HEK293 (cell line): ENCODE data around the gene SIGLEC1.

Experiments
- CTCF ChIA-PET: fragments of 350-600 bp; formaldehyde crosslinking; extraction: SDS; loops from one replicate; lab custom pipeline; 2021; ENCODE audit warnings: antibody characterized with exemption; lab: Yijun Ruan, JAX
- POLR2A ChIA-PET: fragments of 300-600 bp; formaldehyde crosslinking; extraction: SDS; loops from one replicate; lab custom pipeline; 2020; ENCODE audit warnings: antibody characterized with exemption, inconsistent platforms; lab: Yijun Ruan, JAX
- H3K27ac ChIP-seq: fragments of 200-500 bp; sonication (Bioruptor generic); 2 replicates; pipeline ENCODE4 v1.5.1; 2014; ENCODE audit warnings: low read depth, low read length, control low read depth, inconsistent platforms; ENCODE audit errors: extremely low read depth
- H3K36me3 ChIP-seq, 2 experiments: fragments of 200-500 bp in 1 of 2; sonication (Bioruptor generic) in 1 of 2; 1 replicate in 1 of 2; 2 replicates in 1 of 2; pipeline ENCODE4 v1.5.1; 2014 to 2017; ENCODE audit warnings: inconsistent platforms in 2 of 2, low read length in 2 of 2; ENCODE audit not compliant: control insufficient read depth in 2 of 2, insufficient read depth in 1 of 2
- H3K4me1 ChIP-seq: fragments of 200-500 bp; sonication (Bioruptor generic); 2 replicates; pipeline ENCODE4 v1.5.1; 2014; ENCODE audit warnings: mild to moderate bottlenecking, low read length, inconsistent platforms; ENCODE audit not compliant: control insufficient read depth, insufficient read depth
- H3K4me3 ChIP-seq: 2 replicates; pipeline ENCODE4 v1.5.1; 2011; ENCODE audit warnings: low read depth, mild to moderate bottlenecking, control low read depth, low read length, moderate library complexity
- H3K9me3 ChIP-seq: fragments of 200-500 bp; sonication (Bioruptor generic); 2 replicates; pipeline ENCODE4 v1.5.1; 2014; ENCODE audit warnings: low read depth, low read length, inconsistent platforms; ENCODE audit not compliant: control insufficient read depth, insufficient read depth
- BCL11B ChIP-seq: fragments of 450-650 bp; formaldehyde crosslinking; IDR thresholded peaks from 2 replicates; pipeline ENCODE4 v1.5.1; 2016; ENCODE audit warnings: low read depth, missing biosample characterization, missing genetic modification characterization
- BCL6B ChIP-seq: fragments of 450-650 bp; formaldehyde crosslinking; IDR thresholded peaks from 2 replicates; pipeline ENCODE4 v1.5.1; 2017; ENCODE audit warnings: missing biosample characterization, missing genetic modification characterization
- KLF10 ChIP-seq: fragments of 450-650 bp; IDR thresholded peaks from 2 replicates; pipeline ENCODE4 v1.5.1; 2018; ENCODE audit warnings: missing biosample characterization, mild to moderate bottlenecking, missing genetic modification characterization
- PRDM1 ChIP-seq: fragments of 450-650 bp; formaldehyde crosslinking; IDR thresholded peaks from 2 replicates; pipeline ENCODE4; 2016; ENCODE audit warnings: missing biosample characterization, missing genetic modification characterization
- REPIN1 ChIP-seq: fragments of 450-650 bp; formaldehyde crosslinking; IDR thresholded peaks from 2 replicates; pipeline ENCODE4 v1.5.1; 2017; ENCODE audit warnings: missing biosample characterization, missing genetic modification characterization, low read depth
- REST ChIP-seq: fragments of 450-650 bp; formaldehyde crosslinking; IDR thresholded peaks from 2 replicates; pipeline ENCODE4 v1.5.1; 2016; ENCODE audit warnings: missing biosample characterization, missing genetic modification characterization
- ZBTB20 ChIP-seq: fragments of 450-650 bp; formaldehyde crosslinking; IDR thresholded peaks from 2 replicates; pipeline ENCODE4 v1.5.1; 2016; ENCODE audit warnings: missing biosample characterization, missing genetic modification characterization
- ZNF302 ChIP-seq: fragments of 450-650 bp; formaldehyde crosslinking; IDR thresholded peaks from 2 replicates; pipeline ENCODE4 v1.5.1; 2016; ENCODE audit warnings: missing biosample characterization, missing genetic modification characterization, low read depth
- ZNF398 ChIP-seq: fragments of 450-650 bp; formaldehyde crosslinking; IDR thresholded peaks from 2 replicates; pipeline ENCODE4 v1.5.1; 2017; ENCODE audit warnings: missing biosample characterization, missing genetic modification characterization
- ZNF433 ChIP-seq: fragments of 450-650 bp; formaldehyde crosslinking; IDR thresholded peaks from 2 replicates; pipeline ENCODE4 v1.5.1; 2016; ENCODE audit warnings: missing biosample characterization, missing genetic modification characterization, low read depth
- ZNF514 ChIP-seq: fragments of 450-650 bp; formaldehyde crosslinking; IDR thresholded peaks from 2 replicates; pipeline ENCODE4 v1.5.1; 2016; ENCODE audit warnings: missing biosample characterization, missing genetic modification characterization
- ZNF623 ChIP-seq: fragments of 450-650 bp; formaldehyde crosslinking; IDR thresholded peaks from 2 replicates; pipeline ENCODE4 v1.5.1; 2016; ENCODE audit warnings: missing biosample characterization, missing genetic modification characterization
- ZNF639 ChIP-seq: fragments of 450-650 bp; formaldehyde crosslinking; IDR thresholded peaks from 2 replicates; pipeline ENCODE4 v1.5.1; 2016; ENCODE audit warnings: missing biosample characterization, missing genetic modification characterization
- ZNF677 ChIP-seq: fragments of 450-650 bp; IDR thresholded peaks from 2 replicates; pipeline ENCODE4 v1.5.0; 2018; ENCODE audit warnings: missing biosample characterization, mild to moderate bottlenecking, missing genetic modification characterization, moderate library complexity
- ZNF747 ChIP-seq: fragments of 450-650 bp; formaldehyde crosslinking; IDR thresholded peaks from 2 replicates; pipeline ENCODE4 v1.5.1; 2016; ENCODE audit warnings: missing biosample characterization, missing genetic modification characterization
- ZNF76 ChIP-seq: fragments of 450-650 bp; formaldehyde crosslinking; IDR thresholded peaks from 2 replicates; pipeline ENCODE4; 2016; ENCODE audit warnings: low read depth, missing biosample characterization, missing genetic modification characterization, borderline replicate concordance
- TF ChIP-seq, protein P1 (sequence below): fragments of 450-650 bp; formaldehyde crosslinking; IDR thresholded peaks from 2 replicates; pipeline ENCODE4 v1.5.1; 2016; ENCODE audit warnings: missing biosample characterization, missing genetic modification characterization, low read depth
- TF ChIP-seq, protein P2 (sequence below): fragments of 450-650 bp; formaldehyde crosslinking; IDR thresholded peaks from 2 replicates; pipeline ENCODE4 v1.5.1; 2016; ENCODE audit warnings: missing biosample characterization, missing genetic modification characterization
- TF ChIP-seq, protein P3 (sequence below): fragments of 450-650 bp; formaldehyde crosslinking; IDR thresholded peaks from 2 replicates; pipeline ENCODE4 v1.5.1; 2016; ENCODE audit warnings: missing biosample characterization, missing genetic modification characterization

The SIGLEC1 gene

DNA sequence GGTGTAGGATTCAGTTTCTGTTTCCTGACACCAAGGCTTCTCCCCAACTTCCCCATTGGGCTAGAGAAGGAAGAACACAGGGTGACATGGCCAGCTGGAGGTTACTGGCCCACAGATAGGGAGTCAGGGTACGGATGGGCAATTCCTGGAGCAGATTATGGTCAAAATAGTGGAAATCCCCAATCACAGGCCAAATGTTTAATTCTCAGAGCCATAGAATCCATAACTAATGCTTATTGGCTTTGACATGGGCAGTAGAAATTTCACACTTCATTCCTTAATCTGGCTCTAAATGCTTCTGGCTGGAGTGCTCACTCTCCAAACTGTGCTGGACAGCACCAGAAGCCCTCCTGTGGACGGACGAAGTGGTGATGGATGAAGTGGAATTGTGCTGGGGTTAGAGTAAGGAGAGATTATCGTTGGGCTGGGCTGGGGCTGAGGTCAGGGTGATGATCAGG, 887 bp downstream of the SIGLEC1 start:
- no peaks in the 10 kb centered on the region for H3K9me3 ChIP-seq
- no peaks in the 10 kb centered on the region for H3K36me3 ChIP-seq
- H3K27ac ChIP-seq: no peak overlapping the region
- no peaks in the 10 kb centered on the region for H3K4me1 ChIP-seq
- no peak overlapping the region for H3K4me3 ChIP-seq
- POLR2A ChIA-PET: interaction anchor here (0.6 to 2.1 kb wide), 5 partner anchors 21 to 502 kb away, joined by 3 to 8 read pairs (median 4); partner anchors contain the start of genes ADISSP, HSPA12B and SPEF1
- TF ChIP-seq REST: peak; percentile 82; the same call in 1 of the 2 replicates
- TF ChIP-seq, protein P1, sequence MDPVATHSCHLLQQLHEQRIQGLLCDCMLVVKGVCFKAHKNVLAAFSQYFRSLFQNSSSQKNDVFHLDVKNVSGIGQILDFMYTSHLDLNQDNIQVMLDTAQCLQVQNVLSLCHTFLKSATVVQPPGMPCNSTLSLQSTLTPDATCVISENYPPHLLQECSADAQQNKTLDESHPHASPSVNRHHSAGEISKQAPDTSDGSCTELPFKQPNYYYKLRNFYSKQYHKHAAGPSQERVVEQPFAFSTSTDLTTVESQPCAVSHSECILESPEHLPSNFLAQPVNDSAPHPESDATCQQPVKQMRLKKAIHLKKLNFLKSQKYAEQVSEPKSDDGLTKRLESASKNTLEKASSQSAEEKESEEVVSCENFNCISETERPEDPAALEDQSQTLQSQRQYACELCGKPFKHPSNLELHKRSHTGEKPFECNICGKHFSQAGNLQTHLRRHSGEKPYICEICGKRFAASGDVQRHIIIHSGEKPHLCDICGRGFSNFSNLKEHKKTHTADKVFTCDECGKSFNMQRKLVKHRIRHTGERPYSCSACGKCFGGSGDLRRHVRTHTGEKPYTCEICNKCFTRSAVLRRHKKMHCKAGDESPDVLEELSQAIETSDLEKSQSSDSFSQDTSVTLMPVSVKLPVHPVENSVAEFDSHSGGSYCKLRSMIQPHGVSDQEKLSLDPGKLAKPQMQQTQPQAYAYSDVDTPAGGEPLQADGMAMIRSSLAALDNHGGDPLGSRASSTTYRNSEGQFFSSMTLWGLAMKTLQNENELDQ (tag by site-specific recombination): no peak
- TF ChIP-seq BCL11B: no peak
- TF ChIP-seq ZNF433 (tag by site-specific recombination): no peak
- TF ChIP-seq, all 188 proteins: peak for 1
- CTCF ChIA-PET: interaction anchor here (0.6 to 3.2 kb wide), 51 partner anchors 9 to 494 kb away, joined by 3 to 94 read pairs (median 6); partner anchors contain the start of genes ADAM33, ADISSP, AP5S1 and SPEF1

GRCh38 chr20:3710703-3711483, 1.5 kb downstream of the SIGLEC1 start:
- Histone ChIP-seq H3K36me3 (no peaks in the 10 kb centered on the region), H3K27ac (no peak overlapping the region), H3K9me3 (no peaks in the 10 kb centered on the region), H3K4me1 (no peaks in the 10 kb centered on the region), H3K4me3 (no peak overlapping the region)
- ChIA-PET POLR2A (interaction anchor here (0.6 to 2.1 kb wide), 5 partner anchors 21 to 503 kb away, joined by 3 to 8 read pairs (median 4); partner anchors contain the start of genes ADISSP, HSPA12B and SPEF1), CTCF (interaction anchor here (0.6 to 3.2 kb wide), 62 partner anchors 9 to 1601 kb away, joined by 3 to 94 read pairs (median 5); partner anchors contain the start of genes ADAM33, ADISSP, AP5S1 and SPEF1)
- TF ChIP-seq ZNF677 (tag by site-specific recombination) (no peak), BCL6B (tag by site-specific recombination) (no peak), ZNF623 (tag by site-specific recombination) (no peak), ZNF302 (tag by site-specific recombination) (no peak), PRDM1 (tag by site-specific recombination) (no peak), ZNF639 (tag by site-specific recombination) (no peak), REPIN1 (no peak), KLF10 (tag by site-specific recombination) (no peak), ZNF514 (tag by site-specific recombination) (no peak), ZNF747 (tag by site-specific recombination) (no peak), ZBTB20 (tag by site-specific recombination) (no peak), ZNF76 (tag by site-specific recombination) (no peak), ZNF398 (no peak)
- TF ChIP-seq, protein P2, sequence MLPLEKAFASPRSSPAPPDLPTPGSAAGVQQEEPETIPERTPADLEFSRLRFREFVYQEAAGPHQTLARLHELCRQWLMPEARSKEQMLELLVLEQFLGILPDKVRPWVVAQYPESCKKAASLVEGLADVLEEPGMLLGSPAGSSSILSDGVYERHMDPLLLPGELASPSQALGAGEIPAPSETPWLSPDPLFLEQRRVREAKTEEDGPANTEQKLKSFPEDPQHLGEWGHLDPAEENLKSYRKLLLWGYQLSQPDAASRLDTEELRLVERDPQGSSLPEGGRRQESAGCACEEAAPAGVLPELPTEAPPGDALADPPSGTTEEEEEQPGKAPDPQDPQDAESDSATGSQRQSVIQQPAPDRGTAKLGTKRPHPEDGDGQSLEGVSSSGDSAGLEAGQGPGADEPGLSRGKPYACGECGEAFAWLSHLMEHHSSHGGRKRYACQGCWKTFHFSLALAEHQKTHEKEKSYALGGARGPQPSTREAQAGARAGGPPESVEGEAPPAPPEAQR (tag by site-specific recombination): no peak
- TF ChIP-seq, protein P3, sequence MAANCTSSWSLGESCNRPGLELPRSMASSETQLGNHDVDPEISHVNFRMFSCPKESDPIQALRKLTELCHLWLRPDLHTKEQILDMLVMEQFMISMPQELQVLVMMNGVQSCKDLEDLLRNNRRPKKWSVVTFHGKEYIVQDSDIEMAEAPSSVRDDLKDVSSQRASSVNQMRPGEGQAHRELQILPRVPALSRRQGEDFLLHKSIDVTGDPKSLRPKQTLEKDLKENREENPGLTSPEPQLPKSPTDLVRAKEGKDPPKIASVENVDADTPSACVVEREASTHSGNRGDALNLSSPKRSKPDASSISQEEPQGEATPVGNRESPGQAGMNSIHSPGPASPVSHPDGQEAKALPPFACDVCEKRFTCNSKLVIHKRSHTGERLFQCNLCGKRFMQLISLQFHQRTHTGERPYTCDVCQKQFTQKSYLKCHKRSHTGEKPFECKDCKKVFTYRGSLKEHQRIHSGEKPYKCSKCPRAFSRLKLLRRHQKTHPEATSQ: no peak
